GM23338 (cell line): Measurements from ENCODE around the gene GABBR1. TPM values are rescaled to one million over a fixed set of nuclear protein-coding genes. Genes with fewer than 3 reads are reported as not detected.

Experiments used
- ATAC-seq: fragments of 200-7000 bp; cut with Tn5 transposase; 3 replicates; pipeline ENCODE4 v1.9.1; 2020
- DNase-seq: peaks from one replicate; pipeline ENCODE4 v3.0.0-alpha.2; 2015; ENCODE audit warnings: low spot score
- H2AFZ ChIP-seq: fragments of 200-600 bp; sonication (generic); 2 replicates; pipeline ENCODE4 v1.8.0; 2016; ENCODE audit warnings: antibody characterized with exemption, mild to moderate bottlenecking, moderate library complexity
- H3F3A ChIP-seq: fragments of 200-600 bp; sonication (generic); replicated peaks from 2 replicates; pipeline ENCODE4 v1.8.0; 2017; ENCODE audit warnings: antibody characterized with exemption, mixed run types, low read depth
- H3K27ac ChIP-seq: fragments of 200-600 bp; sonication (generic); 2 replicates; pipeline ENCODE4 v1.6.1; 2016; ENCODE audit warnings: low read depth
- H3K27me3 ChIP-seq: fragments of 200-600 bp; sonication (generic); 2 replicates; pipeline ENCODE4 v1.8.0; 2016; ENCODE audit warnings: mild to moderate bottlenecking, mixed run types, moderate library complexity; ENCODE audit not compliant: insufficient read depth
- H3K36me3 ChIP-seq: fragments of 200-600 bp; sonication (generic); 2 replicates; pipeline ENCODE4 v1.8.0; 2016; ENCODE audit warnings: mild to moderate bottlenecking; ENCODE audit not compliant: insufficient read depth
- H3K4me1 ChIP-seq: fragments of 200-600 bp; sonication (generic); 2 replicates; pipeline ENCODE4 v1.8.0; 2016; ENCODE audit warnings: mild to moderate bottlenecking, moderate library complexity; ENCODE audit not compliant: insufficient read depth
- H3K4me2 ChIP-seq: fragments of 200-600 bp; sonication (generic); 2 replicates; pipeline ENCODE4 v1.7.1; 2017; ENCODE audit warnings: mixed run types
- H3K4me3 ChIP-seq: fragments of 200-600 bp; sonication (generic); 2 replicates; pipeline ENCODE4 v1.6.1; 2016; ENCODE audit warnings: mixed run types
- H3K79me2 ChIP-seq: fragments of 200-600 bp; sonication (generic); replicated peaks from 2 replicates; pipeline ENCODE4 v1.8.0; 2017; ENCODE audit warnings: mild to moderate bottlenecking; ENCODE audit not compliant: insufficient read depth
- H3K9me2 ChIP-seq: fragments of 200-600 bp; sonication (generic); 2 replicates; pipeline ENCODE4 v1.8.0; 2017; ENCODE audit not compliant: insufficient read depth
- H4K20me1 ChIP-seq: fragments of 200-600 bp; sonication (generic); replicated peaks from 2 replicates; pipeline ENCODE4 v1.8.0; 2017; ENCODE audit warnings: mild to moderate bottlenecking; ENCODE audit not compliant: insufficient read depth
- H3K27ac Mint-ChIP-seq: 2 replicates; pipeline ENCODE4 v1.8.0; 2020; ENCODE audit warnings: inconsistent platforms, mild to moderate bottlenecking, moderate library complexity, mixed read lengths
- H3K27me3 Mint-ChIP-seq: 3 replicates; pipeline ENCODE4 v1.8.0; 2022; ENCODE audit warnings: low read depth, mild to moderate bottlenecking, moderate library complexity, mixed read lengths, inconsistent platforms; ENCODE audit not compliant: insufficient read depth, poor library complexity
- H3K36me3 Mint-ChIP-seq: 3 replicates; pipeline ENCODE4 v1.8.0; 2021; ENCODE audit warnings: low read depth, mild to moderate bottlenecking, inconsistent platforms, moderate library complexity, mixed read lengths
- H3K4me1 Mint-ChIP-seq: 3 replicates; pipeline ENCODE4 v1.8.0; 2020; ENCODE audit warnings: mild to moderate bottlenecking, inconsistent platforms, mixed read lengths
- H3K4me3 Mint-ChIP-seq: 3 replicates; pipeline ENCODE4 v1.8.0; 2021; ENCODE audit warnings: moderate library complexity, mild to moderate bottlenecking, inconsistent platforms, mixed read lengths
- H3K9me3 Mint-ChIP-seq: 3 replicates; pipeline ENCODE4 v1.8.0; 2020; ENCODE audit warnings: moderate library complexity, mild to moderate bottlenecking, inconsistent platforms, mixed read lengths
- CREB1 ChIP-seq: fragments of 250-450 bp; sonication (Bioruptor Pico); IDR thresholded peaks from 2 replicates; pipeline ENCODE4 v1.5.0; 2020; ENCODE audit warnings: low read depth, mild to moderate bottlenecking, moderate library complexity
- CTCF ChIP-seq, 2 experiments: fragments of 200-600 bp in 1 of 2; sonication (generic) in 1 of 2; conservative IDR thresholded peaks; 2 replicates each; pipeline versions ENCODE4 v1.5.1 to v1.6.1; 2016 to 2017; ENCODE audit warnings: antibody characterized with exemption in 2 of 2, low read depth in 2 of 2, mild to moderate bottlenecking in 2 of 2, moderate library complexity in 1 of 2
- ETS1 ChIP-seq: IDR thresholded peaks from 2 replicates; pipeline ENCODE4 v1.6.1; 2016; ENCODE audit warnings: antibody characterized with exemption
- EZH2 ChIP-seq: fragments of 200-600 bp; sonication (generic); IDR thresholded peaks from one replicate; pipeline ENCODE4 v1.8.0; 2017; ENCODE audit warnings: antibody characterized with exemption, mild to moderate bottlenecking, low read depth; ENCODE audit not compliant: unreplicated experiment
- EZH2phosphoT487 ChIP-seq: fragments of 200-600 bp; sonication (generic); IDR thresholded peaks from one replicate; pipeline ENCODE4 v1.8.1; 2018; ENCODE audit warnings: antibody characterized with exemption; ENCODE audit not compliant: unreplicated experiment
- JUNB ChIP-seq: IDR thresholded peaks from one replicate; pipeline ENCODE4 v1.6.1; 2016; ENCODE audit warnings: antibody characterized with exemption; ENCODE audit not compliant: unreplicated experiment
- NANOG ChIP-seq: IDR thresholded peaks from 2 replicates; pipeline ENCODE4 v1.6.1; 2016; ENCODE audit warnings: antibody characterized with exemption, borderline replicate concordance
- POLR2AphosphoS5 ChIP-seq: IDR thresholded peaks from 2 replicates; pipeline ENCODE4 v1.6.1; 2016; ENCODE audit warnings: antibody characterized with exemption, low read depth
- REST ChIP-seq: IDR thresholded peaks from one replicate; pipeline ENCODE4 v1.6.1; 2018; ENCODE audit warnings: antibody characterized with exemption; ENCODE audit not compliant: unreplicated experiment
- STAT1 ChIP-seq: IDR thresholded peaks from one replicate; pipeline ENCODE4 v1.6.1; 2016; ENCODE audit warnings: antibody characterized with exemption; ENCODE audit not compliant: unreplicated experiment
- ZNF114 ChIP-seq: fragments of 250-450 bp; sonication (Bioruptor Pico); IDR thresholded peaks from 2 replicates; pipeline ENCODE4 v1.5.0; 2020; ENCODE audit warnings: mild to moderate bottlenecking, moderate library complexity
- ZNF331 ChIP-seq: fragments of 250-450 bp; sonication (Bioruptor Pico); IDR thresholded peaks from 2 replicates; pipeline ENCODE4 v1.5.0; 2020; ENCODE audit warnings: low read depth, mild to moderate bottlenecking, moderate library complexity
- ZNF462 ChIP-seq: fragments of 250-450 bp; sonication (Bioruptor Pico); IDR thresholded peaks from 2 replicates; pipeline ENCODE4 v1.5.0; 2020; ENCODE audit warnings: mild to moderate bottlenecking, moderate library complexity
- polyA plus RNA-seq: library from polyadenylated mRNA; unstranded; fragments of >200 nt; fragmentation: Nextera tagmentation; extraction: Ambion mirVana; gene quantifications from 2 replicates; pipeline ENCODE4 v1.2.1, GENCODE V29; 2016
- total RNA-seq: library from RNA; depleted of rRNA; stranded (reverse); fragments of >200 nt; shearing (Covaris generic); gene quantifications from 2 replicates; pipeline ENCODE4 v1.2.3, GENCODE V29; 2014

The GABBR1 gene
- total and polyA plus RNA-seq, 2 experiments from 2014 or later, result 42.8 to 78.9 TPM

GRCh38 chr6:29597184-29597583, 35.8 kb downstream of the GABBR1 start:
- peaks cover 3% of the 10 kb centered on the region; the same call in 1 of the 3 replicates for H3K9me3 Mint-ChIP-seq
- H3K27me3 ChIP-seq, result no peaks in the 10 kb centered on the region
- peaks cover 20% of the 10 kb centered on the region for H3K36me3 ChIP-seq
- TF ChIP-seq ETS1 (no peak), EZH2phosphoT487 (no peak), REST (no peak), ZNF114 (CRISPR knock-in tag) (no peak), POLR2AphosphoS5 (no peak), EZH2 (no peak), JUNB (no peak), CREB1 (CRISPR knock-in tag) (no peak), CTCF (conservative IDR thresholded peaks at IDR 0.05; ENCODE audit: low read depth in 2 of 2) (no peak), NANOG (no peak), ZNF331 (CRISPR knock-in tag) (no peak), STAT1 (no peak), ZNF462 (CRISPR knock-in tag) (no peak)
- no peak overlapping the region for H2AFZ ChIP-seq
- no peaks in the 10 kb centered on the region; the same call in 1 of the 2 replicates for H3K9me2 ChIP-seq
- peaks cover 11% of the 10 kb centered on the region for H3K27me3 Mint-ChIP-seq
- DNase-seq (no peak), ATAC-seq (no peak)
- H3K4me1 Mint-ChIP-seq, result peaks cover 28% of the 10 kb centered on the region
- H3F3A ChIP-seq, result peaks cover 21% of the 10 kb centered on the region
- no peak overlapping the region; the same call in 1 of the 2 replicates for H3K27ac ChIP-seq
- H3K4me2 ChIP-seq, result no peak overlapping the region
- H3K79me2 ChIP-seq, result no peaks in the 10 kb centered on the region
- peaks cover 26% of the 10 kb centered on the region for H3K36me3 Mint-ChIP-seq
- H3K27ac Mint-ChIP-seq, result no peak overlapping the region
- H3K4me1 ChIP-seq, result peaks cover 36% of the 10 kb centered on the region
- no peak overlapping the region for H3K4me3 ChIP-seq
- H4K20me1 ChIP-seq, result peaks cover 4% of the 10 kb centered on the region; the same call in 1 of the 2 replicates
- H3K4me3 Mint-ChIP-seq, result no peak overlapping the region
